ENCODE measurements around the gene CEP295NL.
A peak's percentile ranks its signal among the peaks of the same experiment; 100 is the strongest.
"Not testable (repeated sequence)": the region's sequence is repeated elsewhere in the genome, so short reads cannot be mapped to it uniquely, and the experiment has no call there.

Gene CEP295NL

GRCh38 chr17:78892936-78893379 is 10.0 kb downstream of the CEP295NL start:
- peak overlapping the region; percentile 2 for H3K4me3 Mint-ChIP-seq
- peak overlapping the region; percentile 97 for H3K27ac Mint-ChIP-seq
- H3K27me3 Mint-ChIP-seq = no peaks in the 10 kb centered on the region

GRCh38 chr17:78892520-78892919 is 10.5 kb downstream of the CEP295NL start:
- peak overlapping the region; percentile 97 for H3K27ac Mint-ChIP-seq
- no peaks in the 10 kb centered on the region for H3K9me3 Mint-ChIP-seq
- H3K4me3 Mint-ChIP-seq = peak overlapping the region; percentile 2
- peaks cover 9% of the 10 kb centered on the region for H3K36me3 Mint-ChIP-seq
- ATAC-seq (ENCODE audit: low read depth) = no peak
- DNase-seq (ENCODE audit: low spot score in 2 of 2) = no peak
- peaks cover 42% of the 10 kb centered on the region for H3K4me1 Mint-ChIP-seq
- H3K27me3 Mint-ChIP-seq = no peaks in the 10 kb centered on the region

More at GRCh38 chr17:78892936-78893379, 10.0 kb downstream of the CEP295NL start:
- peaks cover 9% of the 10 kb centered on the region for H3K36me3 Mint-ChIP-seq
- no peaks in the 10 kb centered on the region for H3K9me3 Mint-ChIP-seq
- DNase-seq (ENCODE audit: low spot score in 2 of 2) (no peak), ATAC-seq (ENCODE audit: low read depth) (no peak)
- peaks cover 42% of the 10 kb centered on the region for H3K4me1 Mint-ChIP-seq

GRCh38 chr17:78892062-78892456 is 10.9 kb downstream of the CEP295NL start:
- H3K4me1 Mint-ChIP-seq = peaks cover 42% of the 10 kb centered on the region
- no peaks in the 10 kb centered on the region for H3K9me3 Mint-ChIP-seq
- H3K27me3 Mint-ChIP-seq = no peaks in the 10 kb centered on the region
- H3K27ac Mint-ChIP-seq = peak overlapping the region; percentile 97
- DNase-seq (ENCODE audit: low spot score in 2 of 2) (no peak), ATAC-seq (ENCODE audit: low read depth) (no peak)
- peaks cover 9% of the 10 kb centered on the region for H3K36me3 Mint-ChIP-seq
- peak overlapping the region; percentile 63 for H3K4me3 Mint-ChIP-seq

- H3K27ac Mint-ChIP-seq = peak overlapping the region; percentile 97
- no peak for ATAC-seq (ENCODE audit: low read depth)
- no peak for DNase-seq (ENCODE audit: low spot score in 2 of 2)
- no peaks in the 10 kb centered on the region for H3K27me3 Mint-ChIP-seq
- H3K36me3 Mint-ChIP-seq = peaks cover 9% of the 10 kb centered on the region
- H3K4me3 Mint-ChIP-seq = peak overlapping the region; percentile 69
- H3K4me1 Mint-ChIP-seq = peaks cover 42% of the 10 kb centered on the region
- no peaks in the 10 kb centered on the region for H3K9me3 Mint-ChIP-seq
Measured at GRCh38 chr17:78891406-78892061, 11.5 kb downstream of the CEP295NL start.

- DNase-seq (ENCODE audit: low spot score in 2 of 2) (peak; percentile 46 to 66), ATAC-seq (ENCODE audit: low read depth) (peak; percentile 58)
- peak overlapping the region; percentile 97 for H3K27ac Mint-ChIP-seq
- H3K4me1 Mint-ChIP-seq = peaks cover 42% of the 10 kb centered on the region
- no peaks in the 10 kb centered on the region for H3K27me3 Mint-ChIP-seq
- peaks cover 9% of the 10 kb centered on the region for H3K36me3 Mint-ChIP-seq
- H3K9me3 Mint-ChIP-seq = no peaks in the 10 kb centered on the region
- peak overlapping the region; percentile 69 for H3K4me3 Mint-ChIP-seq
Measured at GRCh38 chr17:78890498-78890897, 12.5 kb downstream of the CEP295NL start.

GRCh38 chr17:78890096-78890495 is 12.9 kb downstream of the CEP295NL start:
- not testable (repeated sequence) for ATAC-seq (ENCODE audit: low read depth); H3K27me3 Mint-ChIP-seq; H3K36me3 Mint-ChIP-seq; DNase-seq (ENCODE audit: low spot score in 2 of 2); H3K9me3 Mint-ChIP-seq
- Mint-ChIP-seq H3K4me1 (peaks cover 42% of the 10 kb centered on the region), H3K27ac (peak overlapping the region; percentile 97), H3K4me3 (peak overlapping the region; percentile 90)

- peak overlapping the region; percentile 90 for H3K4me3 Mint-ChIP-seq
- H3K4me1 Mint-ChIP-seq = peaks cover 42% of the 10 kb centered on the region
- H3K36me3 Mint-ChIP-seq = peaks cover 9% of the 10 kb centered on the region
- DNase-seq (ENCODE audit: low spot score in 2 of 2) = peak; percentile 53 to 64
- H3K27ac Mint-ChIP-seq = peak overlapping the region; percentile 97
- peak; percentile 80 for ATAC-seq (ENCODE audit: low read depth)
- no peaks in the 10 kb centered on the region for H3K9me3 Mint-ChIP-seq
- no peaks in the 10 kb centered on the region for H3K27me3 Mint-ChIP-seq
Measured at GRCh38 chr17:78889531-78889930, 13.5 kb downstream of the CEP295NL start.

GRCh38 chr17:78888941-78889518 is 14.0 kb downstream of the CEP295NL start:
- Mint-ChIP-seq H3K36me3 (peaks cover 9% of the 10 kb centered on the region), H3K4me3 (peak overlapping the region; percentile 90), H3K9me3 (no peaks in the 10 kb centered on the region), H3K27ac (peak overlapping the region; percentile 97), H3K27me3 (no peaks in the 10 kb centered on the region), H3K4me1 (peaks cover 42% of the 10 kb centered on the region)
- peak; percentile 57 for ATAC-seq (ENCODE audit: low read depth)
- peak; percentile 34 to 40 for DNase-seq (ENCODE audit: low spot score in 2 of 2)

GRCh38 chr17:78886954-78887353 is 16.0 kb downstream of the CEP295NL start:
- H3K36me3 Mint-ChIP-seq = no peaks in the 10 kb centered on the region
- H3K27ac Mint-ChIP-seq = no peak overlapping the region
- no peak for DNase-seq (ENCODE audit: low spot score in 2 of 2)
- no peak for ATAC-seq (ENCODE audit: low read depth)
- no peaks in the 10 kb centered on the region for H3K9me3 Mint-ChIP-seq
- peaks cover 34% of the 10 kb centered on the region for H3K4me1 Mint-ChIP-seq
- H3K4me3 Mint-ChIP-seq = no peak overlapping the region
- peaks cover 2% of the 10 kb centered on the region for H3K27me3 Mint-ChIP-seq

GRCh38 chr17:78885956-78886355 is 17.0 kb downstream of the CEP295NL start:
- H3K27ac Mint-ChIP-seq = no peak overlapping the region
- no peaks in the 10 kb centered on the region for H3K36me3 Mint-ChIP-seq
- no peak overlapping the region for H3K4me3 Mint-ChIP-seq
- H3K9me3 Mint-ChIP-seq = no peaks in the 10 kb centered on the region
- peaks cover 2% of the 10 kb centered on the region for H3K27me3 Mint-ChIP-seq
- H3K4me1 Mint-ChIP-seq = peaks cover 24% of the 10 kb centered on the region
- ATAC-seq (ENCODE audit: low read depth) = no peak
- DNase-seq (ENCODE audit: low spot score in 2 of 2) = no peak

- Mint-ChIP-seq H3K36me3 (no peaks in the 10 kb centered on the region), H3K9me3 (no peaks in the 10 kb centered on the region), H3K4me3 (no peak overlapping the region), H3K27ac (no peak overlapping the region), H3K4me1 (peaks cover 19% of the 10 kb centered on the region), H3K27me3 (peaks cover 3% of the 10 kb centered on the region)
- ATAC-seq (ENCODE audit: low read depth) (no peak), DNase-seq (ENCODE audit: low spot score in 2 of 2) (no peak)
Measured at GRCh38 chr17:78884876-78885667, 17.9 kb downstream of the CEP295NL start.

- no peaks in the 10 kb centered on the region for H3K36me3 Mint-ChIP-seq
- no peak overlapping the region for H3K27ac Mint-ChIP-seq
- DNase-seq (ENCODE audit: low spot score in 2 of 2) = no peak
- H3K27me3 Mint-ChIP-seq = peaks cover 3% of the 10 kb centered on the region
- peaks cover 14% of the 10 kb centered on the region for H3K4me1 Mint-ChIP-seq
- no peak for ATAC-seq (ENCODE audit: low read depth)
- no peak overlapping the region for H3K4me3 Mint-ChIP-seq
- no peaks in the 10 kb centered on the region for H3K9me3 Mint-ChIP-seq
Measured at GRCh38 chr17:78884148-78884825, 18.7 kb downstream of the CEP295NL start.

GRCh38 chr17:78883533-78884131 is 19.4 kb downstream of the CEP295NL start:
- peaks cover 8% of the 10 kb centered on the region for H3K27me3 Mint-ChIP-seq
- H3K9me3 Mint-ChIP-seq = no peaks in the 10 kb centered on the region
- peaks cover 14% of the 10 kb centered on the region for H3K4me1 Mint-ChIP-seq
- H3K36me3 Mint-ChIP-seq = no peaks in the 10 kb centered on the region
- no peak overlapping the region for H3K4me3 Mint-ChIP-seq
- ATAC-seq (ENCODE audit: low read depth) = no peak
- DNase-seq (ENCODE audit: low spot score in 2 of 2) = no peak
- no peak overlapping the region for H3K27ac Mint-ChIP-seq

Measured in memory B cell (primary cell).